Activated naive CD8-positive, alpha-beta T cell (primary cell): ENCODE data around the gene TMBIM4.

Experiments
- H3K27ac Mint-ChIP-seq: one replicate; pipeline ENCODE4 v1.8.0; 2021; ENCODE audit warnings: mixed read lengths
- H3K27me3 Mint-ChIP-seq: one replicate; pipeline ENCODE4 v1.8.0; 2021; ENCODE audit warnings: mixed read lengths
- H3K36me3 Mint-ChIP-seq: one replicate; pipeline ENCODE4 v1.8.0; 2021; ENCODE audit warnings: mixed read lengths
- H3K4me1 Mint-ChIP-seq: one replicate; pipeline ENCODE4 v1.8.0; 2021; ENCODE audit warnings: low read depth, mixed read lengths
- H3K4me3 Mint-ChIP-seq: one replicate; pipeline ENCODE4 v1.8.0; 2021; ENCODE audit warnings: mild to moderate bottlenecking, mixed read lengths
- H3K9me3 Mint-ChIP-seq: one replicate; pipeline ENCODE4 v1.8.0; 2021; ENCODE audit warnings: low read depth, mixed read lengths

The TMBIM4 gene

DNA sequence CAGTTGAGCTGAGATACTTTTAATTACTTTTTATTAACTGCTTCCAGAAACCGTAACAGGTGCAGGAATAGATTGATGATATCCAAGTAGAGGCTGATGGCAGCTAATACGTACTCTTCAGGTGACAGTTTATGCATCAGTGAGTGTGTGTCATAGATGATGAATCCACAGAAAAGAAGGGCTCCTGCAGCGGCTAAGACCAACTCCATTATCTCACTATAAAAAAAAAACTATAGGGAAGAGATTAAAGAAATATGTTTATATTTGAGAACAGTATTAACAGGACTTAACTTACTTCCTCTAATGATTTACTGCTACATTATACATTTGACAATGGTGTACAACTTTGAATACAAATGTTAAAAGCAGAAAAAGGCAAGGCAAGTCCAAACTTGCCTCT lies 31.9 kb downstream of the TMBIM4 start:
- no peak overlapping the region for H3K27ac Mint-ChIP-seq
- peaks cover 30% of the 10 kb centered on the region for H3K36me3 Mint-ChIP-seq
- peaks cover 2% of the 10 kb centered on the region for H3K4me1 Mint-ChIP-seq
- peaks cover 6% of the 10 kb centered on the region for H3K9me3 Mint-ChIP-seq
- H3K4me3 Mint-ChIP-seq, result no peak overlapping the region
- no peaks in the 10 kb centered on the region for H3K27me3 Mint-ChIP-seq

DNA sequence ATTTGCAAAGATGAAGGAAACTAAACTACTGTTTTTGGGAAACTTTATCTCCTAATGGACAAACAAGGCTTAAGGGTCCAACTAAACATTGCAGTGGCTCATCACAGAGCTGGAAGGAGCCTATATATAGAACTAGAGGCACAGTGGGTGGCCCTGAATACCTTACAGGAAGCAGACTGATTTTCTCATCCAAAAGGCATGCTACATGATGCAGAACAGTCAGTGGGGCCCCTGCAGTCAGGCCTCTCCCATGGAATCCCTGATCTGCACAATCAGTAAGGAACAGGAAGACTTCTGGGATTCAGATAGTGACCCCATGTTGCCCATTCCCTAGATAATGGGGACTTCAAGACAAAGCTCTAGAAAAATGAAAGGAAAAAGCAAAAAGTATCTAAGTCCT lies 37.4 kb downstream of the TMBIM4 start:
- H3K9me3 Mint-ChIP-seq, result no peaks in the 10 kb centered on the region
- no peak overlapping the region for H3K27ac Mint-ChIP-seq
- H3K4me1 Mint-ChIP-seq, result peaks cover 37% of the 10 kb centered on the region
- no peaks in the 10 kb centered on the region for H3K27me3 Mint-ChIP-seq
- H3K36me3 Mint-ChIP-seq, result peaks cover 19% of the 10 kb centered on the region
- H3K4me3 Mint-ChIP-seq, result peak overlapping the region; percentile 69

DNA sequence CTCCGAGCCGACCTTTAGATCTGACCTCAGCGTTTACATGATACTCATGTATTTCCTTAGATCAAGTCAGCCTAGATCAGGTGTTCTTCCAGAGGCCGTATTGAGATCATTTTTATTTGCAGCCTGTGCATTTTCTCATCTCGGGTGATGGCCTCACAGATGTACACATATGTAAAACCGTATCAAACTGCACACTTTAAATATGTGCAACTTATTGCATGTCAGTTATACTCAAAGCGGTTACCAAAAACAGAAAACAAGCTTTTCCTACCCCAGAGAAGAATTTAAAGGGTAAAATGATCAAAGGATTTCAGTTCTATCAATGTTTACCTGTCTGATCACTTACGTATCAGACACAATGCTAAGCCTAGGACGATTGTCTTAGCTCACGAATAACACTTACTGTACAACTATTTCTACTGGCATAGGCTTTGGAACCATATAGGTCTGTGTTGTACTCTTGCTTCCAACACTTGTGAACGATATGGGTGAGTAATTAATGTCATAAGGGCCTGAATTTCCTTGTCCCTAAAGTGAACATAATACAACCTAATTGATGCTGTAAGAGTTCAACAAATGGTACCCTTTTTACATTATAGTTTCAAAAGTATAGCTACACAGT lies 38.6 kb downstream of the TMBIM4 start:
- Mint-ChIP-seq H3K27me3 (no peaks in the 10 kb centered on the region), H3K4me1 (peaks cover 48% of the 10 kb centered on the region), H3K36me3 (peaks cover 23% of the 10 kb centered on the region), H3K9me3 (no peaks in the 10 kb centered on the region), H3K4me3 (peak overlapping the region; percentile 98), H3K27ac (peak overlapping the region; percentile 96)

DNA sequence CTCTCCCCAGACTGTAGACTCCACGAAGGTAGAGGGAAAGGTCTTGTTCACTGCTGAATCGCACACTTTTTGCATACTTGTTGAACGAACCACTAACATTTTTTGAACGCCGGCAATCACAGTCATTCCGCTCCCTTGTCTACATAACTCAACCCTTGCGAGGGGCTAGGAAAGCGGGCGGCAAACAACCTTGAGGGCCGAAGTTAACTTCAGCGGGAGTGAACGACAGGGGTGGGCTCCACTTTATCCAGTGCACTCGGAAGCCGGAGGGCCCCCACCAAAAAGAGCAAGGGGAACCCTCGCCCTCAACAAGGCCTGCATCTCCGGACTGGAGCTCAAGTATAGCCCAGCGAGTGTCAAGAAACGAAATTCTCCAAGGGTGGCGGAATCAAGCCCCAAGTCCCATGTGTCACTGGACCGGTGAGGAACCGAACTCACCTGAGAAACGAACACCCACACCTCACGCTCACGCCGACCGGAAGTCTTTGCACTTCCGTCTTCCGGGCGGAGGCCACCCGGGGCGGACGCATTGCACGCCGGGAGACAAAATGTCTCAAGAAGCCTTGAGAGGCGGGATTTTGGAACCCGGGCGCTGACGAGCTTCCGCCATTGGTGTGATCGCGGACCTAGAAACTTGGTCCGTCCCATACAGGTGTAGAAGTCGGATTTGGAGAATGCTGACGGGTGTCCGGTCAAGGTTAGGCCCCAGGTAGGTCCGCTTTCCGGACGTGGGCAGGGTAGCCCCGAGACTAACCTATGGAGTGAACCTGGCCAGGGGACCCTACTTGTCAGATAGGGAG lies 39.3 kb downstream of the TMBIM4 start, which contains the start of gene LLPH:
TSS of gene LLPH (minus strand) at position 484 of the 800 bp plus-strand sequence. CDS start 1,644 bp downstream, outside the sequence.
- Mint-ChIP-seq H3K27ac (peak within 1 kb of the TSS; percentile 96), H3K4me1 (peaks cover 51% of the 10 kb centered on the region), H3K36me3 (peaks cover 23% of the 10 kb centered on the region), H3K4me3 (peak within 1 kb of the TSS; percentile 98), H3K9me3 (no peaks in the 10 kb centered on the region), H3K27me3 (no peaks in the 10 kb centered on the region)

DNA sequence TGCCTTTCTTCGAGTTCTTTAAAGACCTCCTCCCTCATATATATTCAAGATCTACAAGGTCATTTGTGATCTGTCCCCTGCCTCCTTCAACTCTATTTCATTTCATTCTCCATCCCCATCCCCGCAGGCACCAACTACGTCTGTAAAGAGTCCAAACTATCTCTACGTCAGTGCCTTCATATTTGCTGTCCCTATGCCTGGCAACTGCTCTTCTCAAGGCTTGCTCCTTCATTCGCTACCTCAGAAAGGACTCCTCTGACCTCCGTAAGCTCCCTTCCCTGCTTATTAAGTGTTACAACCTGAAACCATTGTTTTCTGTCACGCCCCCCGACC lies 39.9 kb downstream of the TMBIM4 start:
- no peaks in the 10 kb centered on the region for H3K9me3 Mint-ChIP-seq
- peaks cover 56% of the 10 kb centered on the region for H3K4me1 Mint-ChIP-seq
- peak overlapping the region; percentile 96 for H3K27ac Mint-ChIP-seq
- H3K4me3 Mint-ChIP-seq, result peak overlapping the region; percentile 98
- no peaks in the 10 kb centered on the region for H3K27me3 Mint-ChIP-seq
- peaks cover 27% of the 10 kb centered on the region for H3K36me3 Mint-ChIP-seq

DNA sequence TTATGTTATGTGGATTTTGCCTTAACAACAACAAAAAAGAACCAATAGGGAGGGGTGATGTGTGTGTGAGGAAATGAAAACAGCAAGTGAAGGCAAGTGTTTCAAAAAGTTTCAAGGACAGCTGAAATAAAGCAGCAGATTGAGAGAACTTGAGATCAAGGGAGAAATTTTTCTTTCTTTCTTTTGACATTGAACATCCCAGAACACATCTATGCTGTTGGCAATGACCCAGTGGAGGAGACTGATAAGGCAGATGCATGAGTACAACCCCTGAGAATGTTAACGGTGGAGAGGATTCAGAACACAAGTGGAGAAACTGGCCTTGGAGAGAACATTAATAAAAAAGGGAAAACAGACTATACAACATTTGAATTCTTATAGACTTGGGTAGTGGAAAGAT lies 42.1 kb downstream of the TMBIM4 start:
- Mint-ChIP-seq H3K4me1 (peaks cover 60% of the 10 kb centered on the region), H3K36me3 (peaks cover 33% of the 10 kb centered on the region), H3K27ac (no peak overlapping the region), H3K27me3 (no peaks in the 10 kb centered on the region), H3K9me3 (no peaks in the 10 kb centered on the region), H3K4me3 (peak overlapping the region; percentile 68)

DNA sequence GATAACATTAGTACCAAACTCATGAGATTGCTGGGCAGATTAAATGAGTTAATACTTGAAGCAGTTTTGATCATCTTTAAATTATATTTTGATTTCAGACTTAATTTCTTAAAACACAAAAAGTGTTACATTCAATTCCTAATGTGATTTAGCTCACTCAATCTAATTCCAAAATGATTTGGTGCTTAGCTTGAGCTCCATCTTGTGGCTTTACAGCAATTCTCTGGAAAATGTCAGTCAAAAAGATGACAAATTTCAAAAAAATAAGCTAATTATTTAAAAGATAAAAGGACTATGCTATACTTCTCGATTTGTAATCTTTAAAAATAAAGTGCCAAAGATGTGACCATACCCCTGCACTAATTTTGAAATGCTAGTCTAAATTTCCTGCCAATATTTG lies 49.3 kb downstream of the TMBIM4 start:
- no peak overlapping the region for H3K4me3 Mint-ChIP-seq
- peaks cover 17% of the 10 kb centered on the region for H3K36me3 Mint-ChIP-seq
- H3K27ac Mint-ChIP-seq, result no peak overlapping the region
- H3K4me1 Mint-ChIP-seq, result peaks cover 22% of the 10 kb centered on the region
- no peaks in the 10 kb centered on the region for H3K27me3 Mint-ChIP-seq
- H3K9me3 Mint-ChIP-seq, result no peaks in the 10 kb centered on the region

DNA sequence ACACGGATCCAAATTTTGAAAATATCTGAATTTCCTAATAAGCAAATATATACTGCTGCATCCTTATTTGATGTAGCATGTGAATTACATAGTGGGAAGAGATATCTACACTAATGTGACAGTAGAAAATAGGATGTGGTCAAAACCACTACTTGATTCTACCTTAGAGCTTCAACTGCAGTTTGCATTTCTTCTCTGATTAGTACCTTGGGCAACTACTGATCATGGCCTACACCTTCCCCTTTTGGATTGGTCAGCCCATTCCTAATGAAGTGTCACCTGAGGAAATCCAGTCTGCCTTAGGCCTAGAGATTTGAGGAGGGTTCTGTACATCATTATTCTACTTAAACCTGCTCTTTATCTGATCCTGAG lies 49.9 kb downstream of the TMBIM4 start:
- H3K4me1 Mint-ChIP-seq, result peaks cover 16% of the 10 kb centered on the region
- H3K36me3 Mint-ChIP-seq, result peaks cover 13% of the 10 kb centered on the region
- no peak overlapping the region for H3K27ac Mint-ChIP-seq
- H3K9me3 Mint-ChIP-seq, result no peaks in the 10 kb centered on the region
- no peaks in the 10 kb centered on the region for H3K27me3 Mint-ChIP-seq
- H3K4me3 Mint-ChIP-seq, result no peak overlapping the region

DNA sequence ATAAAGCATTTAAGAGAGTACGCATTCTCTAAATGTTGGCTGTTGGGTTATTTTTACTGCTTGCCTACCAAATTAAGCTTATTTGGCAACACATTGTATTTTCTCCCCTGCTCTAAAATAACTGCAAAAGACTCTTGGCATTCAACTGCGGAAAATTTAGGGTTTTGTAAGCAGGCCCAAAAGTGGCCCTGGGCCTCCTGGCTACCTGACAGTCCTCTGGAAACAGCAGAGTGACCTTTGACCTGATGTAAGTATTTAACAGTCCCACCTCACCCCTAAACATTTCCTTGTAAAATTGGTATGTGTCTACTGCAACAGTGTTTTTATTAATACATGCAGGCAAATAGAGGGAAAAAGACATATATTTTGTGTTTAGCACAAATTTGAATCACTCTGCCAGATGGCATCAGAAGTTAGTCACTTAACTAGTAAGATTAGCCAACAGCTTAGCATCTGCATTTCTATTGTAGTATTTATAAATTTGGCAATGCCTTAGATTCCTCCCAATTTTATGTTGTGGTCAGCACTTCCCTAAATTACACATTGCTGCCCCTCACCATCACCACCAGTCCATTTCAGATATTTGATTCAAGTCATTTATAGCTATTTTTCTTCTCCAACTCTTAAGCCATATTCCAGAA lies 50.4 kb downstream of the TMBIM4 start:
- Mint-ChIP-seq H3K27me3 (no peaks in the 10 kb centered on the region), H3K9me3 (no peaks in the 10 kb centered on the region), H3K27ac (no peak overlapping the region)

DNA sequence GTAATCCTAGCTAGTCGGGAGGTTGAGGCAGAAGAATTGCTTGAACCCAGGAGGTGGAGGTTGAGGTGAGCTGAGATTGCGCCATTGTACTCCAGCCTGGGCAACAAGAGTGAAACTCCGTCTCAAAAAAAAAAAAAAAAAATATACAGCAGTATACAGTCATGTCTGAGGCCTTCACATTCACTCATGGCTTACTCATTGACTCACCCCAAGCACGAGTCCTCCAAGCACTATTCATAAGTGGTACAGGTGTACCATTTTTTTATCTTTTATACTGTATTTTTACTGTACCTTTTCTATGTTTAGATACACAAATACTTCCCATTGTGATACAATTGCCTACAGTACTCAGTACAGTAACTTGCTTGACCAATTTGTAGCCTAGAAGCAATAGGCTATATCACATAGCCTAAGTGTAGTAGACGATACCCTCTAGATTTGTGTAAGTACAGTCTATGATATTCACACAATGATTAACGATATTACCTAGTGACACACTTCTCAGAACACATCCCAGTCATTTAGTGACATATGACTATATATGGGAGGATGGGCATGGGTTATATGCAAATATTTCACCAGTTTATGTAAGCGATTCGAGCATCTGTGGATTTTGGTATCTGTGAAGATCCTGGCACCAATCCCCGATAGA lies 51.4 kb downstream of the TMBIM4 start:
- H3K4me3 Mint-ChIP-seq, result no peak overlapping the region
- no peaks in the 10 kb centered on the region for H3K27me3 Mint-ChIP-seq
- no peaks in the 10 kb centered on the region for H3K9me3 Mint-ChIP-seq
- no peak overlapping the region for H3K27ac Mint-ChIP-seq
- peaks cover 10% of the 10 kb centered on the region for H3K36me3 Mint-ChIP-seq
- peaks cover 13% of the 10 kb centered on the region for H3K4me1 Mint-ChIP-seq

More for the DNA sequence above, 50.4 kb downstream of the TMBIM4 start:
- Mint-ChIP-seq H3K4me3 (no peak overlapping the region), H3K36me3 (peaks cover 12% of the 10 kb centered on the region), H3K4me1 (peaks cover 13% of the 10 kb centered on the region)

DNA sequence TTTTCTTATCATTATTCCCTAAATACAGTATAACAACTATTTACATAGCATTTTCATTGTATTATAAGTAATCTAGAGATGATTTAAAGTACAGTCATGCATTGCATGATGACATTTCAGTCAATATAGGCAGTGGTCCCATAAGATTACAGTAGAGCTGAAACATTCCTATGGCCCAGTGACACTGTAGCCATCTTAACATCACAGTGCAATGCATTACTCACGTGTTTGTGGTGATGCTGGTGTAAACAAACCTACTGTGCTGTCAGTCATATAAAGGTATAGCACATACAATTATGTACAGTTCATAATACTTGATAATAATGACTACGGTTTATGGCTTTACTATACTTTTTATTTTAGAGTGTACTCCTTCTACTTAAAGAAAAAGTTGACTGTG lies 52.6 kb downstream of the TMBIM4 start:
- Mint-ChIP-seq H3K36me3 (peaks cover 10% of the 10 kb centered on the region), H3K9me3 (no peaks in the 10 kb centered on the region), H3K27ac (no peak overlapping the region), H3K4me1 (peaks cover 13% of the 10 kb centered on the region), H3K4me3 (no peak overlapping the region), H3K27me3 (no peaks in the 10 kb centered on the region)

DNA sequence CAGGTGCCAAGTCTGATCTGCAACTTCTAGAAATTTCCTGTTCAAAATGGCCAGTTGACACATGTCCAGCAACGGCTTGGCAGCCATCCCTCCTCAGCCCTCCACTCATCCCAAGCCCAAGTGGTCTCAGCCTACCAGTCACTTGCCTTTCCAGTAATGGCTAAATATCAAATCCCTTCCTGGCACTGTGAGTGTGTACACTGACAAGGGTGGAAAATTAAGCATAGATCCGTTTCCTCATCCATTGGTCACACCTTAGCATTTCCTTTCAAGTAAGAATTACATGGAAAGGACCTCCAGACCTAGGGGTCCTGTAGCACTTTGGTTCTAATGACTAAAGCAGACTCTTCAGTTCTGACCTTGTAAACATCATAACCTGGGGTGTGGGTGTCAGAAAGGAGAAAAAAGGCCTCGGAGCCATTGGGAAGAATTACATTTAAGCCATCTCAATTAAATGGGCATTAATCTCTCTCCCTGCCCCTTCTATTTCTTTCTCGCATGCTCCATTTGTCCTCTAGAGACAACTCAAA lies 54.7 kb downstream of the TMBIM4 start:
- no peaks in the 10 kb centered on the region for H3K27me3 Mint-ChIP-seq
- H3K4me1 Mint-ChIP-seq, result peaks cover 8% of the 10 kb centered on the region
- H3K36me3 Mint-ChIP-seq, result peaks cover 8% of the 10 kb centered on the region
- H3K9me3 Mint-ChIP-seq, result no peaks in the 10 kb centered on the region
- no peak overlapping the region for H3K4me3 Mint-ChIP-seq
- no peak overlapping the region for H3K27ac Mint-ChIP-seq

DNA sequence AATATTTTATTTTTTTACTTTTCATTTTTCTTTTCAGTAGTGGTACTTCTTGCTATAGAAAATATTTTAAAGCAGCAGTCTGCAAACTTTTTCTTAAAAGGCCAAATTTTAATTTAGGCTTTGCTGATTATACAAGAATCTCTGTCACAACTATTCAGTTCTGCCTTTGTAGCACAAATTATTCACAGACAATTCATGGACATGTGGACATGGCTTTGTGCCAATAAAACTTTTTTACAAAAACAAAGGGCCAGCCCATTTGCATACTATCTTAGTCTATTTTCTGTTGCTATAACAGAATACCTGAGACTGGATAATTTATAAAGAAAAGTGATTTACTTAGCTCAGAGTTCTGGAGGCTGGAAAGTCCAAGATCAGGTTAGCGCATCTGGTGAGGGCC lies 56.3 kb downstream of the TMBIM4 start:
- Mint-ChIP-seq H3K9me3 (no peaks in the 10 kb centered on the region), H3K4me1 (no peaks in the 10 kb centered on the region), H3K27me3 (no peaks in the 10 kb centered on the region), H3K27ac (no peak overlapping the region), H3K4me3 (no peak overlapping the region), H3K36me3 (peaks cover 3% of the 10 kb centered on the region)

DNA sequence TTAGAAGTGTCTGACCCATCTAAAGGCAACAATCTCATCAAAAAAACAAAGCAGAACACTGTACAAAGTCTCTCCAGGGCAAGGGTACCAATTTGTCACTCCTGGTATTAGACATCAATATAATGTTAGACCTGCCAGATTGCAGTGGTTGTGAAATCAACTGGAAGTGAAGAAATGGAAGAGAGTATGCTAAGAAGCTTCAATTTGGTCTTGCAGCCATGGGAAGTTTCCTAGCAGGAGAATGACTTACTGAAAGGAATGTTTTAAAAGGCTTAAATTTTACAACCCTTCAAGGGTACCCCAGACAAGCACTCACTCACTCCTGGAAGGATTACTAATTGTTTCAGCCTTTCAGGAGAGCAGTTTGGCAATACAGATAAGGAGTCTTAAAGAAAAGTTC lies 58.2 kb downstream of the TMBIM4 start:
- no peak overlapping the region for H3K27ac Mint-ChIP-seq
- peaks cover 3% of the 10 kb centered on the region for H3K36me3 Mint-ChIP-seq
- no peaks in the 10 kb centered on the region for H3K4me1 Mint-ChIP-seq
- H3K9me3 Mint-ChIP-seq, result no peaks in the 10 kb centered on the region
- no peak overlapping the region for H3K4me3 Mint-ChIP-seq
- H3K27me3 Mint-ChIP-seq, result no peaks in the 10 kb centered on the region

DNA sequence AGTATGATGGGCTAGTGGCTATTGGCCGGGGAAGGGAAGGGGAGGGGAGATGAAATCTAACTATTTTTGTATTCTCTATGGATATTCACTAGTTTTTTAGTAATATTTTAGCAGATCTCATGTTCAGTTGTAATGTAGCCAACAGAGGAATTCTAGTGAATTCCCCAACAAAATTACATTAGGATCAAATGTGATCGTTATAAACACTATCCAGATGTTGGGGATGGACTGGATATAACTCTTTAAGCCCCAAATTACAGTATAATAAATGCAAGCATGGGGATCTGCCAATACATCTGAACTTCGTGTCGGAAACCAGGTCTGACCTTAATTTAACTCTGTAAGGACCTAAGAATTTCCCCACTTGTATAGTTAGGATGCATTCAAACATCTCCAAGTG lies 60.7 kb downstream of the TMBIM4 start:
- no peaks in the 10 kb centered on the region for H3K4me1 Mint-ChIP-seq
- no peak overlapping the region for H3K4me3 Mint-ChIP-seq
- H3K27ac Mint-ChIP-seq, result no peak overlapping the region
- peaks cover 2% of the 10 kb centered on the region for H3K36me3 Mint-ChIP-seq
- no peaks in the 10 kb centered on the region for H3K9me3 Mint-ChIP-seq
- no peaks in the 10 kb centered on the region for H3K27me3 Mint-ChIP-seq
